Loucy (cell line): ENCODE measurements around the gene WAC.

Experiments
- H2AFZ ChIP-seq: fragments of 200-600 bp; sonication (generic); 2 replicates; pipeline ENCODE4 v1.6.0; 2016; ENCODE audit warnings: antibody characterized with exemption, mild to moderate bottlenecking, low read length, moderate library complexity
- H3F3A ChIP-seq: fragments of 200-600 bp; 2 replicates; pipeline ENCODE4 v1.6.0; 2016; ENCODE audit warnings: antibody characterized with exemption, low read depth, mild to moderate bottlenecking
- H3K27me3 ChIP-seq: fragments of 200-600 bp; sonication (generic); 2 replicates; pipeline ENCODE4 v1.6.1; 2014; ENCODE audit warnings: low read length, mild to moderate bottlenecking; ENCODE audit not compliant: insufficient read depth, poor library complexity, severe bottlenecking
- H3K36me3 ChIP-seq: fragments of 200-600 bp; sonication (generic); 2 replicates; pipeline ENCODE4 v1.6.1; 2016; ENCODE audit warnings: low read length; ENCODE audit not compliant: insufficient read depth
- H3K4me1 ChIP-seq: fragments of 200-600 bp; sonication (generic); 2 replicates; pipeline ENCODE4 v1.5.1; 2014; ENCODE audit warnings: low read length, mild to moderate bottlenecking; ENCODE audit not compliant: insufficient read depth, poor library complexity, severe bottlenecking
- H3K4me2 ChIP-seq: fragments of 200-600 bp; sonication (generic); 2 replicates; pipeline ENCODE4 v1.6.0; 2014; ENCODE audit warnings: antibody characterized with exemption, low read length, low read depth, mild to moderate bottlenecking; ENCODE audit not compliant: poor library complexity, severe bottlenecking
- H3K4me3 ChIP-seq: fragments of 200-600 bp; sonication (generic); 2 replicates; pipeline ENCODE4 v1.5.1; 2014; ENCODE audit warnings: low read length, mild to moderate bottlenecking, mixed read lengths; ENCODE audit not compliant: poor library complexity, severe bottlenecking
- H3K79me2 ChIP-seq: fragments of 200-600 bp; sonication (generic); 2 replicates; pipeline ENCODE4 v1.6.1; 2014; ENCODE audit warnings: low read length; ENCODE audit not compliant: insufficient read depth
- H3K9ac ChIP-seq: fragments of 200-600 bp; sonication (generic); 2 replicates; pipeline ENCODE4 v1.6.0; 2014; ENCODE audit warnings: mild to moderate bottlenecking, low read depth, low read length, moderate library complexity; ENCODE audit not compliant: poor library complexity, severe bottlenecking
- H3K9me2 ChIP-seq: fragments of 200-600 bp; sonication (generic); replicated peaks from 2 replicates; pipeline ENCODE4 v1.6.1; 2016; ENCODE audit warnings: low read depth, low read length, mixed read lengths
- H3K9me3 ChIP-seq: fragments of 200-600 bp; sonication (generic); 2 replicates; pipeline ENCODE4 v1.6.1; 2014; ENCODE audit warnings: mild to moderate bottlenecking, antibody characterized with exemption, low read length, low read depth; ENCODE audit not compliant: insufficient read depth
- H4K20me1 ChIP-seq: fragments of 200-600 bp; sonication (generic); 2 replicates; pipeline ENCODE4 v1.6.0; 2014; ENCODE audit warnings: antibody characterized with exemption, low read length, mild to moderate bottlenecking; ENCODE audit not compliant: insufficient read depth, poor library complexity, severe bottlenecking
- CTCF ChIP-seq: fragments of 200-600 bp; sonication (generic); conservative IDR thresholded peaks from 2 replicates; pipeline ENCODE4 v1.5.1; 2014; ENCODE audit warnings: mild to moderate bottlenecking, antibody characterized with exemption, low read length
- EZH2phosphoT487 ChIP-seq: fragments of 200-600 bp; IDR thresholded peaks from 2 replicates; pipeline ENCODE4 v1.6.1; 2018; ENCODE audit warnings: antibody characterized with exemption, mild to moderate bottlenecking, moderate library complexity, borderline replicate concordance

Gene WAC

GRCh38 chr10:28612877-28613276, 80.0 kb downstream of the WAC start:
- H3K9me2 ChIP-seq, result no peaks in the 10 kb centered on the region
- peaks cover 17% of the 10 kb centered on the region for H4K20me1 ChIP-seq
- peaks cover 4% of the 10 kb centered on the region; the same call in 1 of the 2 replicates for H3K79me2 ChIP-seq
- H3F3A ChIP-seq, result no peaks in the 10 kb centered on the region
- H3K4me2 ChIP-seq, result no peak overlapping the region
- no peak for TF ChIP-seq EZH2phosphoT487
- TF ChIP-seq CTCF, result no peak
- H3K9me3 ChIP-seq, result no peaks in the 10 kb centered on the region
- no peaks in the 10 kb centered on the region for H3K27me3 ChIP-seq
- H3K4me3 ChIP-seq, result no peak overlapping the region
- H3K9ac ChIP-seq, result no peak overlapping the region
- peaks cover 95% of the 10 kb centered on the region for H3K36me3 ChIP-seq
- no peaks in the 10 kb centered on the region for H3K4me1 ChIP-seq
- no peak overlapping the region for H2AFZ ChIP-seq

GRCh38 chr10:28616514-28616913, 83.6 kb downstream of the WAC start:
- Histone ChIP-seq H3K4me3 (no peak overlapping the region), H3K4me2 (no peak overlapping the region), H3K36me3 (peaks cover 91% of the 10 kb centered on the region), H3F3A (no peaks in the 10 kb centered on the region), H3K9me2 (no peaks in the 10 kb centered on the region), H3K4me1 (no peaks in the 10 kb centered on the region), H3K9ac (no peak overlapping the region), H2AFZ (no peak overlapping the region), H4K20me1 (peaks cover 5% of the 10 kb centered on the region), H3K27me3 (no peaks in the 10 kb centered on the region), H3K9me3 (no peaks in the 10 kb centered on the region), H3K79me2 (no peaks in the 10 kb centered on the region)
- no peak for TF ChIP-seq CTCF
- no peak for TF ChIP-seq EZH2phosphoT487

GRCh38 chr10:28619455-28619854, 86.5 kb downstream of the WAC start:
- Histone ChIP-seq H3K9me3 (no peaks in the 10 kb centered on the region), H3K9me2 (no peaks in the 10 kb centered on the region), H4K20me1 (peaks cover 5% of the 10 kb centered on the region), H3K4me1 (no peaks in the 10 kb centered on the region), H3K79me2 (no peaks in the 10 kb centered on the region), H3K9ac (no peak overlapping the region), H3K36me3 (peaks cover 72% of the 10 kb centered on the region), H3F3A (peaks cover 3% of the 10 kb centered on the region; the same call in 1 of the 2 replicates), H3K4me3 (no peak overlapping the region), H2AFZ (no peak overlapping the region), H3K4me2 (no peak overlapping the region), H3K27me3 (no peaks in the 10 kb centered on the region)
- TF ChIP-seq CTCF, result no peak
- no peak for TF ChIP-seq EZH2phosphoT487
